Ishikawa (cell line): ENCODE data around the gene CCL18.

Experiments used
- CEBPB ChIP-seq: IDR thresholded peaks from 2 replicates; pipeline ENCODE4 v1.6.1; 2012
- NFIC ChIP-seq: IDR thresholded peaks from 2 replicates; pipeline ENCODE4 v1.6.1; 2012
- REST ChIP-seq: IDR thresholded peaks from 2 replicates; pipeline ENCODE4 v1.6.1; 2012; ENCODE audit warnings: low read depth, mild to moderate bottlenecking
- TAF1 ChIP-seq: IDR thresholded peaks from 2 replicates; pipeline ENCODE4 v1.6.1; 2012; ENCODE audit warnings: low read depth, mild to moderate bottlenecking

GRCh38 chr17:36111068-36111490 lies 47.0 kb downstream of the CCL18 start:
- no peak for TF ChIP-seq NFIC
- TF ChIP-seq CEBPB = no peak
- TF ChIP-seq REST = no peak
- TF ChIP-seq TAF1 = no peak
